CD4-positive, alpha-beta T cell (primary cell): ENCODE data around the gene IGFL2. TPM values are rescaled to one million over a fixed set of nuclear protein-coding genes. Genes with fewer than 3 reads are reported as not detected.

Experiments used
- ATAC-seq: fragments of 200-7000 bp; cut with Tn5 transposase; one replicate; pipeline ENCODE4 v1.10.0; 2022; ENCODE audit warnings: mild to moderate bottlenecking; ENCODE audit not compliant: poor library complexity
- CTCF ChIA-PET: fragments of 350-600 bp; sonication (Branson Sonifier 250); formaldehyde crosslinking; loops from one replicate; lab custom pipeline; 2021; ENCODE audit warnings: antibody characterized with exemption, inconsistent platforms; lab: Charles Lee
- POLR2A ChIA-PET: fragments of 350-600 bp; sonication (Branson Sonifier 250); formaldehyde crosslinking; loops from one replicate; lab custom pipeline; 2021; ENCODE audit warnings: antibody characterized with exemption, inconsistent platforms; lab: Charles Lee
- DNase-seq, 14 experiments: peaks; one replicate each; pipeline ENCODE4 v3.0.0-alpha.2; 2013 to 2020; ENCODE audit warnings: mixed read lengths in 2 of 14
- H3K27ac ChIP-seq, 2 donors: one replicate each; pipeline versions ENCODE4 v1.5.1 to v1.7.0; 2013; ENCODE audit warnings: low read length in 2 of 2, low read depth in 1 of 2, mild to moderate bottlenecking in 1 of 2
- H3K27me3 ChIP-seq, 2 experiments: 1 replicate in 1 of 2; 2 replicates in 1 of 2; pipeline versions ENCODE4 v1.6.1 to v1.7.0; 2013; ENCODE audit warnings: low read length in 2 of 2, control low read depth in 1 of 2, mild to moderate bottlenecking in 1 of 2, moderate library complexity in 1 of 2; ENCODE audit not compliant: insufficient read depth in 2 of 2, control insufficient read depth in 1 of 2
- H3K36me3 ChIP-seq: one replicate; pipeline ENCODE4 v1.6.1; 2013; ENCODE audit warnings: low read length, control low read depth; ENCODE audit not compliant: insufficient read depth
- H3K4me1 ChIP-seq: one replicate; pipeline ENCODE4 v1.6.1; 2013; ENCODE audit warnings: low read length, control low read depth; ENCODE audit not compliant: insufficient read depth
- H3K4me3 ChIP-seq: one replicate; pipeline ENCODE4 v1.5.1; 2013; ENCODE audit warnings: mild to moderate bottlenecking, low read length, moderate library complexity
- H3K9me3 ChIP-seq, 2 experiments: 1 replicate in 1 of 2; 2 replicates in 1 of 2; pipeline versions ENCODE4 v1.6.1 to v1.7.0; 2013; ENCODE audit warnings: low read length in 2 of 2, mild to moderate bottlenecking in 2 of 2, control low read depth in 1 of 2, moderate library complexity in 1 of 2; ENCODE audit not compliant: control insufficient read depth in 1 of 2, insufficient read depth in 1 of 2
- H3K27ac Mint-ChIP-seq: one replicate; pipeline ENCODE4 v1.8.0; 2020; ENCODE audit warnings: mixed read lengths
- H3K27me3 Mint-ChIP-seq: one replicate; pipeline ENCODE4 v1.8.0; 2021; ENCODE audit warnings: mixed read lengths
- H3K36me3 Mint-ChIP-seq: one replicate; pipeline ENCODE4 v1.8.0; 2021; ENCODE audit warnings: low read depth, mixed read lengths
- H3K4me1 Mint-ChIP-seq: one replicate; pipeline ENCODE4 v1.8.0; 2021; ENCODE audit warnings: low read depth, mixed read lengths
- H3K4me3 Mint-ChIP-seq: one replicate; pipeline ENCODE4 v1.8.0; 2020; ENCODE audit warnings: mild to moderate bottlenecking, mixed read lengths
- H3K9me3 Mint-ChIP-seq: one replicate; pipeline ENCODE4 v1.8.0; 2020; ENCODE audit warnings: mixed read lengths
- intact Hi-C, 2 experiments: fragments of 100-400 bp; cut with DNase I in 1 of 2; cut with micrococcal nuclease in 1 of 2; formaldehyde crosslinking; loops; one replicate each; pipeline versions ENCODE4 v1.15.1 to v1.9.0; 2023 to 2025; cut with DNase I, micrococcal nuclease
- total RNA-seq, 174 experiments: library from RNA in 2 of 174; stranded (reverse) in 2 of 174; gene quantifications; one replicate each; pipeline ENCODE4 v1.2.3 and lab custom pipeline; 2021 to 2026
- TF ChIP-seq, protein P1 (sequence below): fragments of 200-600 bp; IDR thresholded peaks from one replicate; pipeline ENCODE4 v1.8.0; 2022; ENCODE audit warnings: antibody characterized with exemption, mild to moderate bottlenecking

IGFL2 gene
- total RNA-seq, 2 experiments from 2014 or later = not detected

- peaks cover 66% of the 10 kb centered on the region for H3K27me3 Mint-ChIP-seq
Observed at GRCh38 chr19:46150606-46151005, 2.6 kb downstream of the IGFL2 start.

GRCh38 chr19:46155237-46155636, 7.2 kb downstream of the IGFL2 start:
- no peak for ATAC-seq
- H3K4me3 Mint-ChIP-seq = no peak overlapping the region
- H3K27ac Mint-ChIP-seq = no peak overlapping the region

More at GRCh38 chr19:46150606-46151005, 2.6 kb downstream of the IGFL2 start:
- ATAC-seq = no peak
- intact Hi-C loops = no loop called here
- H3K4me1 Mint-ChIP-seq = no peaks in the 10 kb centered on the region
- no peak overlapping the region for H3K27ac ChIP-seq
- H3K27me3 ChIP-seq = peaks cover 5 to 20% of the 10 kb centered on the region in 2 experiments
- no peaks in the 10 kb centered on the region for H3K9me3 ChIP-seq
- CTCF ChIA-PET = no interaction called here
- H3K36me3 ChIP-seq = no peaks in the 10 kb centered on the region
- no peak for DNase-seq
- H3K4me1 ChIP-seq = no peaks in the 10 kb centered on the region
- POLR2A ChIA-PET = no interaction called here
- H3K36me3 Mint-ChIP-seq = no peaks in the 10 kb centered on the region
- no peak overlapping the region for H3K4me3 Mint-ChIP-seq
- no peak overlapping the region for H3K4me3 ChIP-seq
- H3K27ac Mint-ChIP-seq = no peak overlapping the region
- TF ChIP-seq, protein P1, sequence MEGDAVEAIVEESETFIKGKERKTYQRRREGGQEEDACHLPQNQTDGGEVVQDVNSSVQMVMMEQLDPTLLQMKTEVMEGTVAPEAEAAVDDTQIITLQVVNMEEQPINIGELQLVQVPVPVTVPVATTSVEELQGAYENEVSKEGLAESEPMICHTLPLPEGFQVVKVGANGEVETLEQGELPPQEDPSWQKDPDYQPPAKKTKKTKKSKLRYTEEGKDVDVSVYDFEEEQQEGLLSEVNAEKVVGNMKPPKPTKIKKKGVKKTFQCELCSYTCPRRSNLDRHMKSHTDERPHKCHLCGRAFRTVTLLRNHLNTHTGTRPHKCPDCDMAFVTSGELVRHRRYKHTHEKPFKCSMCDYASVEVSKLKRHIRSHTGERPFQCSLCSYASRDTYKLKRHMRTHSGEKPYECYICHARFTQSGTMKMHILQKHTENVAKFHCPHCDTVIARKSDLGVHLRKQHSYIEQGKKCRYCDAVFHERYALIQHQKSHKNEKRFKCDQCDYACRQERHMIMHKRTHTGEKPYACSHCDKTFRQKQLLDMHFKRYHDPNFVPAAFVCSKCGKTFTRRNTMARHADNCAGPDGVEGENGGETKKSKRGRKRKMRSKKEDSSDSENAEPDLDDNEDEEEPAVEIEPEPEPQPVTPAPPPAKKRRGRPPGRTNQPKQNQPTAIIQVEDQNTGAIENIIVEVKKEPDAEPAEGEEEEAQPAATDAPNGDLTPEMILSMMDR = no peak
- no peaks in the 10 kb centered on the region for H3K9me3 Mint-ChIP-seq

GRCh38 chr19:46159418-46160232, 11.6 kb downstream of the IGFL2 start:
- H3K27me3 Mint-ChIP-seq = peaks cover 78% of the 10 kb centered on the region
- intact Hi-C loops = no loop called here
- ChIA-PET CTCF (no interaction called here), POLR2A (no interaction called here)
- no peak overlapping the region for H3K4me3 Mint-ChIP-seq
- TF ChIP-seq, protein P1 = no peak
- H3K9me3 Mint-ChIP-seq = peaks cover 13% of the 10 kb centered on the region
- Histone ChIP-seq H3K27ac (no peak overlapping the region), H3K4me1 (no peaks in the 10 kb centered on the region), H3K36me3 (no peaks in the 10 kb centered on the region), H3K27me3 (peaks cover 11 to 18% of the 10 kb centered on the region in 2 experiments), H3K9me3 (peaks cover 10 to 12% of the 10 kb centered on the region in 2 experiments), H3K4me3 (no peak overlapping the region)
- no peak for DNase-seq
- no peak for ATAC-seq
- H3K27ac Mint-ChIP-seq = no peak overlapping the region
- no peaks in the 10 kb centered on the region for H3K4me1 Mint-ChIP-seq
- H3K36me3 Mint-ChIP-seq = no peaks in the 10 kb centered on the region

More at GRCh38 chr19:46155237-46155636, 7.2 kb downstream of the IGFL2 start:
- Histone ChIP-seq H3K27ac (no peak overlapping the region), H3K27me3 (peaks cover 7 to 23% of the 10 kb centered on the region in 2 experiments), H3K36me3 (no peaks in the 10 kb centered on the region), H3K9me3 (no peaks in the 10 kb centered on the region), H3K4me1 (no peaks in the 10 kb centered on the region), H3K4me3 (no peak overlapping the region)
- POLR2A ChIA-PET = no interaction called here
- Mint-ChIP-seq H3K4me1 (no peaks in the 10 kb centered on the region), H3K36me3 (no peaks in the 10 kb centered on the region), H3K27me3 (peaks cover 68% of the 10 kb centered on the region), H3K9me3 (no peaks in the 10 kb centered on the region)
- TF ChIP-seq, protein P1 = no peak
- no peak for DNase-seq
- intact Hi-C loops = no loop called here
- CTCF ChIA-PET = no interaction called here
